Activated CD4-positive, alpha-beta memory T cell treated with anti-CD3 and anti-CD28 coated beads, Interleukin-2, amount 10 ng/mL, durations not matched to agents 7 days and 5 days (primary cell): Measurements from ENCODE around the gene CBR3. TPM values are rescaled to one million over a fixed set of nuclear protein-coding genes. Genes with fewer than 3 reads are reported as not detected.

Experiments
- CTCF ChIA-PET: fragments of 350-600 bp; sonication (Branson Sonifier 250); formaldehyde crosslinking; loops from one replicate; lab custom pipeline; 2021; ENCODE audit warnings: antibody characterized with exemption, inconsistent platforms; lab: Charles Lee
- POLR2A ChIA-PET: fragments of 350-600 bp; sonication (Branson Sonifier 250); formaldehyde crosslinking; loops from one replicate; lab custom pipeline; 2021; ENCODE audit warnings: antibody characterized with exemption; lab: Charles Lee
- DNase-seq: peaks from one replicate; pipeline ENCODE4 v3.0.0-alpha.2; 2020
- H3K27ac Mint-ChIP-seq: one replicate; pipeline ENCODE4 v1.8.0; 2021; ENCODE audit warnings: mild to moderate bottlenecking, mixed read lengths
- H3K27me3 Mint-ChIP-seq: one replicate; pipeline ENCODE4 v1.8.0; 2021; ENCODE audit warnings: mixed read lengths
- H3K36me3 Mint-ChIP-seq: one replicate; pipeline ENCODE4 v1.8.0; 2021; ENCODE audit warnings: low read depth, mixed read lengths
- H3K4me1 Mint-ChIP-seq: one replicate; pipeline ENCODE4 v1.8.0; 2021; ENCODE audit warnings: mixed read lengths
- H3K4me3 Mint-ChIP-seq: one replicate; pipeline ENCODE4 v1.8.0; 2021; ENCODE audit warnings: mild to moderate bottlenecking, mixed read lengths
- H3K9me3 Mint-ChIP-seq: one replicate; pipeline ENCODE4 v1.8.0; 2021; ENCODE audit warnings: mixed read lengths
- total RNA-seq, 2 experiments: library from RNA; stranded (reverse); gene quantifications; one replicate each; pipeline ENCODE4 v1.2.3, GENCODE V29; 2021

The CBR3 gene
- total RNA-seq, 2 experiments from 2014 or later = 27.3 to 29.0 TPM

DNA sequence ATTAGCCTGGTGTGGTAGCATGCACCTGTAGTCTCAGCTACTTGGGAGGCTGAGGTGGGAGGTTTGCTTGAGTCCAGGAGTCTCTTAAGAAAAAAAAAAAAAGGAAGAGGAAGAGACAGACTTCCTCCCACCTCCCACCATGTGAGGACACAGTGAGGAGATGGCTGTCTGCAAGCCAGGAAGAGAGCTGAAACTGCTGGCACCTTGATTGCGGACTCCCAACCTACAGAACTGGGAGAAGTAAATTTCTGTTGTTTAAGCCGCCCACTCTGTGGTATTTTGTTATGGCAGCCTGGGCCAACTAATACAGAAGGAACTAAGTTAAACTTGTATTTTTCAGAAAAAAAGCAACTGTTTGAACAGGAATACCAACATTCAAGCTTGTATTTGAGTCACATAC is 43.5 kb downstream of the CBR3 start:
- Mint-ChIP-seq H3K27me3 (no peaks in the 10 kb centered on the region), H3K9me3 (no peaks in the 10 kb centered on the region), H3K27ac (no peak overlapping the region), H3K4me1 (peaks cover 25% of the 10 kb centered on the region), H3K4me3 (no peak overlapping the region), H3K36me3 (peaks cover 14% of the 10 kb centered on the region)
- ChIA-PET POLR2A (interaction anchor here (0.6 to 1.3 kb wide), 2 partner anchors 14 to 141 kb away, joined by 3 read pairs; partner anchors contain the start of gene MORC3), CTCF (interaction anchor here (0.6 to 1.0 kb wide), 3 partner anchors 32 to 153 kb away, joined by 3 to 5 read pairs (median 3); no protein-coding TSS in a partner anchor)
- no peak for DNase-seq

DNA sequence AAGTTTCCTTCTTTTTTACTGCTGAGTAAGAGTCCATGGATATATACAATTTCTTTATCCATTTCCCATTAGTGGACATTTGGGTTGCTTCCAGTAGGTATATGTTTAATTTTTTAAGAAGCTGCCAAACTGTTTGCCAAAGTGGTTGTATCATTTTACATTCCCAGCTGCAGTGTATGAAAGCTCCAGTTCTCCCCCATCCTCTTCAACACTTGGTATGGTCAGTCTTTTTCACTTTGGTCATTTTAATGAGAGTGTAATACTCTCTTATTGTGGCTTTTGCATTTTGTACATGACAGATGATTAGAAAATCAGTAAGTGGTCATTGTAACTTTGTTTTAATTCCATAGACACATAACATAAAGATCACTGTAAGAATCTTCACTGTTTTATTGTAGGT is 44.3 kb downstream of the CBR3 start:
- no peak for DNase-seq
- H3K4me3 Mint-ChIP-seq = no peak overlapping the region
- CTCF ChIA-PET = no interaction called here
- H3K36me3 Mint-ChIP-seq = peaks cover 14% of the 10 kb centered on the region
- POLR2A ChIA-PET = no interaction called here
- H3K27ac Mint-ChIP-seq = no peak overlapping the region
- no peaks in the 10 kb centered on the region for H3K27me3 Mint-ChIP-seq
- H3K9me3 Mint-ChIP-seq = no peaks in the 10 kb centered on the region
- peaks cover 21% of the 10 kb centered on the region for H3K4me1 Mint-ChIP-seq

DNA sequence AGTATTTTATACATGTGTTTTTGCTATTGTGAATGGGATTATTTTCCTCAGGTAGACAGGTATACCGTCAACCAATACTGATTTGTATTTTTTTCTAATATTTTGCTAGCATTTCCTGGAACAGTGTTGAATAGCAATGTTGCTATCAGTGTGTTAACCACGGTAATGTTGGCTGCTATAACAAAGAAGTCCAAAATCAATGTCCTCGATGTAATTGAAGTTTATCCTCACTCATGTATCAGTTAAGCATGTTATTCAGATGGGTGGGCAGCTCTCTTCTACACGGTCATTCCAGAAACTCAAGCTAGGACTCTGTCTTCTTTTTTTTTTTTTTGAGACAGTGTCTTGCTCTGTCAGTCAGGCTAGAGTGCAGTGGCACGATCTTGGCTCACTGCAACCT is 46.1 kb downstream of the CBR3 start:
- no peaks in the 10 kb centered on the region for H3K9me3 Mint-ChIP-seq
- peaks cover 12% of the 10 kb centered on the region for H3K4me1 Mint-ChIP-seq
- no peak for DNase-seq
- ChIA-PET CTCF (no interaction called here), POLR2A (no interaction called here)
- no peak overlapping the region for H3K27ac Mint-ChIP-seq
- H3K4me3 Mint-ChIP-seq = no peak overlapping the region
- H3K36me3 Mint-ChIP-seq = peaks cover 15% of the 10 kb centered on the region
- H3K27me3 Mint-ChIP-seq = no peaks in the 10 kb centered on the region

DNA sequence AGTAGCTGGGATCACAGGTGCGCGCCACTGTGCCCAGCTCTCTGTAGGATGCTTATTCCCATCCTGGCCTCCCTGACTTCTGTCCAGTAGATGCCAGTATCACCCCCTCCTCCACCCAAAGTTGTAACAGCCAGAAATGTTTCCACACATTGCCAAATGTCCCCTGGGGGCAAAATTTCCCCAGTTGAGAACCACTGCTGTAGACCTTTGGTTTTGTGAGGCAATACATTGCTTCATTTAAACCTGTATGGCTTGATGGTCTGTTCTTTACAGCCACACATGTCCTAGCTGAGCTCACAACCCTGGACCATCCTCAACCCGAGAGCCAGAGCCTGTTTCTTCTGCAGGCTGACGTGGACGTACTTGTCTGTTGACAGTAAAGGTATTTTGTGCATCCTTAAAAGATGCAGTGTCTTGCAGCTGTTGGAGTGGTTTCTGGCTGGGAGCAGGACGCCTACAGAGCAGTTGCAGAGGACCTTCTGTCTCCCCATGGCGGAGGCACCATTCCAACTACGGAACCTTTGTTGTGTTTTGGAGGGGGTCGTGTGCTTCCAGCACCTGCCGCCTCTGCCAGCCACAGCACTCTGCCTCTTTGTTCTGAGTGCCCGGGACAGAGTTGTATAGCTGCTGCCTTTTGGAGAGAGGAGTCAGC is 48.4 kb downstream of the CBR3 start:
- no peak for DNase-seq
- H3K27me3 Mint-ChIP-seq = no peaks in the 10 kb centered on the region
- no peak overlapping the region for H3K4me3 Mint-ChIP-seq
- H3K27ac Mint-ChIP-seq = no peak overlapping the region
- H3K9me3 Mint-ChIP-seq = no peaks in the 10 kb centered on the region
- H3K4me1 Mint-ChIP-seq = peaks cover 10% of the 10 kb centered on the region
- H3K36me3 Mint-ChIP-seq = peaks cover 16% of the 10 kb centered on the region
- CTCF ChIA-PET = interaction anchor here (1.2 kb wide), 1 partner anchor 20 kb away, joined by 3 read pairs; no protein-coding TSS in a partner anchor
- POLR2A ChIA-PET = no interaction called here

DNA sequence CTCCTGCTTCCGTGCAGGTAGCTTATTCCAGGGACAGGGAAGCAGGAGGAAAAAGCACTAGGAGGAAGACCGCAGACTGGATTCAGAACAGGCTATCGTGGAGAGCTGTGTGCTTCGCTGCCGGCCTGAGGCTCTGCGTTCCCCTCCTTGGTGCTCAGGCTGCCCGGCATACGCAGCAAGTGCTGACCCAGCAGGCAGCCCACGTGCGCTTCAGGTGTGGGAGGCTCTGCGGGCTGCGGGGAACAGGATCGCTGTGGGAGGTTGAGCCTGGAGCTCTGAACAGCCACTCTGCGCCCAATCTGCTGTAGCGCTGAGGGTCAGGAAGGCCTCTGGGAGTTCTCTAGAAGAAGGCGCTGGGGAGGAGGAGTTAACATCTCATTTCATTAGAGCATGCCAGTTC is 49.7 kb downstream of the CBR3 start:
- Mint-ChIP-seq H3K27ac (no peak overlapping the region), H3K27me3 (no peaks in the 10 kb centered on the region), H3K36me3 (peaks cover 14% of the 10 kb centered on the region), H3K9me3 (no peaks in the 10 kb centered on the region), H3K4me1 (peaks cover 16% of the 10 kb centered on the region), H3K4me3 (no peak overlapping the region)
- ChIA-PET POLR2A (no interaction called here), CTCF (interaction anchor here (1.3 kb wide), 1 partner anchor 26 kb away, joined by 3 read pairs; no protein-coding TSS in a partner anchor)
- DNase-seq = no peak

DNA sequence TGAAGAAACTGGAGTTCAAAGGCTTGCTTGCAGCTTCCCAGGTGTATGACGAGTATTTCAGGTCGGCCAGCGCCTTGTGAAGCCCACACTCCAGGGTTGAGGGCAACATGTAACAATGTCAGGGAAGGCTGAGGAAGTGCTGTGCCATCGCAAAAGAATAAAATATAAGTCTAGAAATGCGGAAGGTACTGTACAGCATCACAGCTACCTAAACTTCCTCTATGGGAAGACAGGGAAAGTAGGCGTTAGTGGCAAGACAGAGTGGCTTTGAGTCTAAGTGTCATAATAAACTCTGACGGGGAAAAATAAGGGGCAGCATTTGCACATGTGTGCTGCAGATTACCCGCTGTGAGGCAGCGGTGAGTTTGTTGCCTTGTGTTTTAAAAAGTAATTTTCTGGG is 50.6 kb downstream of the CBR3 start:
- ChIA-PET CTCF (interaction anchor here (1.3 kb wide), 1 partner anchor 25 kb away, joined by 3 read pairs; no protein-coding TSS in a partner anchor), POLR2A (no interaction called here)
- Mint-ChIP-seq H3K9me3 (no peaks in the 10 kb centered on the region), H3K4me1 (peaks cover 16% of the 10 kb centered on the region), H3K27me3 (no peaks in the 10 kb centered on the region), H3K36me3 (peaks cover 14% of the 10 kb centered on the region), H3K27ac (no peak overlapping the region), H3K4me3 (no peak overlapping the region)
- DNase-seq = no peak

DNA sequence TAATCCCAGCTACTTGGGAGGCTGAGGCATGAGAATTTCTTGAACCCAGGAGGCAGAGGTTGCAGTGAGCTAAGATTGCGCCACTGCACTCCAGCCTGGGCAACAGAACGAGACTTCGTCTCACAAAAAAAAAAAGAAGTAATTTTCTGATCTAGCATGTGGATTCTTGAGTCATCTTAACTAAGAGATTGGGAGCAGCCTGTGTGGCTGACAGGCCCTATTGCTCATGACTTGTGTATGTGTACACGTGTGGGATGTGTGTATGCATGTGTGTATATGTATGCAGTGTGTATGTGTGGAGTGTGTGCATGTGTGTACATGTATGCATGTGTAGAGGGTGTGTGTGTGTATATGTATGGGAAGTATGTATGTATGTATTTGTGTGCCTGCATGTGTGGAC is 51.2 kb downstream of the CBR3 start:
- CTCF ChIA-PET = interaction anchor here (0.5 kb wide), 1 partner anchor 21 kb away, joined by 3 read pairs; no protein-coding TSS in a partner anchor
- no peak overlapping the region for H3K27ac Mint-ChIP-seq
- H3K27me3 Mint-ChIP-seq = no peaks in the 10 kb centered on the region
- peaks cover 20% of the 10 kb centered on the region for H3K4me1 Mint-ChIP-seq
- H3K9me3 Mint-ChIP-seq = no peaks in the 10 kb centered on the region
- POLR2A ChIA-PET = no interaction called here
- DNase-seq = no peak
- H3K36me3 Mint-ChIP-seq = peaks cover 9% of the 10 kb centered on the region
- no peak overlapping the region for H3K4me3 Mint-ChIP-seq

DNA sequence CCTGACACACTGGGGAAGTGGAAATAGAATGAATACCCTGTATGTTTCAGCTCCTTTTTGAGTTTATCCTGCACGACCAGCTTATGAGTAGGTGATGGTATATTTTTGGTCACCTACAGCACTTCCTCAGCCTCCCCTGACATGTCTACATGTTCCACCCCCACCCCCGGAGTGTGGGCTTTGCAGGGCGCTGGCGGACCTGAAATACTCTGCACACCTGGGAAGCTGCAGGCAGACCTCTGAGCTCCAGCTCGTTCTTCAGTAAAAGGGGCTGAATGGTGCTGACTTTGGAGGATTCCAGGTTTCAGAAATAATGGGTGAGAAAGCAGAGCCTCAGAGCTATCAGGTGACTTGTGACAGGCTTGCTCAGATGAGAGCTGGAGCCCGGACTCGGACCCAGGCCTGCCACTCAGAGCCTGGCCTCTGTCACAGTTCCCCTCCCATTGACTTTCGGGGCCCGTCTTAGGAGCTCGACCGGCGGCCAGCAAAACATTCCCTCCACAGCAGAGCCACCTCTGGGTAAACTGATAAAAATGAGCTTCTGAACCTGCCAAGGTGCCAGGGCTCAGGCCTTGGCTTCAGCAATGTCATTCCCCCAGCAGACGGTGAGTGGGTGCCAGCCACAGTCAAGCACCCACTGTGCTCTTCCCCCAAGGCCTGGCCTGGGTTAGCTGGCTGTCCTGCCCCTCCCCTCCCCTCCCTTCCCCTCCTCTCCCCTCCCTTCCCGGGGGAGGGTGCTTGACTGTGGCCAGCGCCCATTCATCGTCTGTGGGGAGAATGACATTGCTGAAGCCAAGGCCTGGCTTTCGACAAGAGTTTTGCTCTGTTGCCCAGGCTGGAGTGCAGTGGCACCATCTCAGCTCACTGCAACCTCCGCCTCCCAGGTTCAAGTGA is 51.9 kb downstream of the CBR3 start:
- Mint-ChIP-seq H3K27me3 (no peaks in the 10 kb centered on the region), H3K27ac (no peak overlapping the region), H3K4me1 (peaks cover 20% of the 10 kb centered on the region), H3K4me3 (no peak overlapping the region), H3K36me3 (peaks cover 5% of the 10 kb centered on the region), H3K9me3 (no peaks in the 10 kb centered on the region)
- ChIA-PET CTCF (interaction anchor here (0.5 to 1.4 kb wide), 2 partner anchors 13 to 20 kb away, joined by 3 to 4 read pairs; no protein-coding TSS in a partner anchor), POLR2A (interaction anchor here (1.6 to 2.3 kb wide), 2 partner anchors 12 to 51 kb away, joined by 3 to 6 read pairs; partner anchors contain the start of gene CBR3)
- DNase-seq = no peak

DNA sequence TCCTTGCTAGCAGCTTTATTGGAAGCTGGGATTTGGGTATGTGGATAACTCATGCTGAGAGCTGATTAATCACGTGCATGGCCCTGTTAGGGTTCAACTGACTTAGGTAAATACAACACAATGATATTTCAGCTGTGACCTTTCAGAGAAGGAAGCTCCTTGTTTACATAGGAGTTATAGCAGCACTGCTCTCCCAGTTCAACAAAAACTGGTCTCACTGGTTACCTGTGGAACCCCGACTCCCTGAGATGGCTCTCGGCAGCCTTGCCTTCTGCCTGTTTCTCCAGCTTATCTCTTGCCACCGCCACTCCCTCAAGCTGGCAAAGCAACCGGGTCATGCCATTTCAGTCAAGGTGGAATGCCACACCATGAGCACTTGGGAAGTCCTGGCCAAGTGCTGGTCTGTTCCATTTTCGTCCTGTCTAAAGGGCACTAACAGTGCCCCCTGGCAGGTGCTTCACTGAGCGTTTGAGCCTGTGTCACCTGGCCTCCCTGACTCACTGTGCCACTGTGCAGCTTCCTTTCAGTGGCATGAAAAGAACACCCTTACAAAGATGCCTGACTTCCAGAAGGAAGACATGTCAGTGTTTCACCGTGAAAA is 53.3 kb downstream of the CBR3 start:
- ChIA-PET POLR2A (interaction anchor here (0.6 to 2.3 kb wide), 3 partner anchors 11 to 562 kb away, joined by 3 to 6 read pairs (median 3); partner anchors contain the start of gene CBR3), CTCF (interaction anchor here (0.6 to 1.4 kb wide), 3 partner anchors 14 to 75 kb away, joined by 3 to 4 read pairs (median 3); no protein-coding TSS in a partner anchor)
- no peaks in the 10 kb centered on the region for H3K27me3 Mint-ChIP-seq
- no peak overlapping the region for H3K27ac Mint-ChIP-seq
- H3K36me3 Mint-ChIP-seq = peaks cover 5% of the 10 kb centered on the region
- no peak for DNase-seq
- no peak overlapping the region for H3K4me3 Mint-ChIP-seq
- no peaks in the 10 kb centered on the region for H3K9me3 Mint-ChIP-seq
- peaks cover 20% of the 10 kb centered on the region for H3K4me1 Mint-ChIP-seq

DNA sequence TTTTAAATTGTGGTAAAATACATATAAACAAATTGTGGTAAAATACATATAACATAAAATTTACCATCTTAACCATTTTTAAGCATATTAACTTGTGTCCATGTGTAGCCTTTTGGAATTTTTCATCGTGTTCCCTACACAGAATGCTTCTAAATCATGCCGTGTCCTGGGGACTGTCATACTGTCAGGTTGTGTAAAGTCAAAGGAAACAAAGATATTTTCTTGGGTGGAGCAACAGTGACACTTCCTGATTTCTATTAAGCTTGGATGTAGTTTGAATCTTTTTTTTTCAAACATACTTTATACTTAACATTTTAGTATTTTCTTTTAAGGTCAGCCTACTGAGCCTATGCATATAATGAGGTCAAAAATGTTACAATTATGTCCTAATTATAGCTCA is 54.1 kb downstream of the CBR3 start:
- DNase-seq = no peak
- Mint-ChIP-seq H3K27me3 (no peaks in the 10 kb centered on the region), H3K4me3 (no peak overlapping the region), H3K36me3 (peaks cover 5% of the 10 kb centered on the region), H3K9me3 (no peaks in the 10 kb centered on the region), H3K27ac (no peak overlapping the region), H3K4me1 (peaks cover 20% of the 10 kb centered on the region)
- POLR2A ChIA-PET = interaction anchor here (0.6 to 2.3 kb wide), 2 partner anchors 53 to 163 kb away, joined by 3 to 6 read pairs; partner anchors contain the start of gene CBR3
- CTCF ChIA-PET = interaction anchor here (1.2 kb wide), 2 partner anchors 16 to 47 kb away, joined by 3 to 4 read pairs; no protein-coding TSS in a partner anchor

DNA sequence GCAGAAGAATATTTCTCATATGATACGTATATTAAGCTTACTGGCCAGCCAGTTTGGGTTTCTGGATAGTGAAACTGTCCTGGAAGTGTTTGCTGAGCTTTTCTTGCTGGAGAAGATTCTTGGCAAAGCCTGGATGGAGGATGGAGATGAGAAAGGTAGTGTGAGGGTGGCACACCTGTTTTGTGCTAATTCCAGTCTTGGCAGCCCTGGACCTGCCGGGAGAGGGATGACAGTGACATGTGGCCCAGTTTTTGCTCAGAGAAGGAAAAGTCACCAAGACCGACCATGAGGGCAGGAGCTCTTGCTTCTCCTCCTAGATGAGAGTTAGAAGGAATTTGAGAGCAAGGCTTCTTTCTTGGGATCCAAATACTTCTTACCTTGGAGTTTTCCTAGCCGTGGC is 55.9 kb downstream of the CBR3 start:
- Mint-ChIP-seq H3K4me1 (peaks cover 15% of the 10 kb centered on the region), H3K27me3 (no peaks in the 10 kb centered on the region), H3K9me3 (no peaks in the 10 kb centered on the region), H3K4me3 (no peak overlapping the region), H3K27ac (no peak overlapping the region), H3K36me3 (peaks cover 2% of the 10 kb centered on the region)
- ChIA-PET POLR2A (no interaction called here), CTCF (no interaction called here)
- DNase-seq = no peak

DNA sequence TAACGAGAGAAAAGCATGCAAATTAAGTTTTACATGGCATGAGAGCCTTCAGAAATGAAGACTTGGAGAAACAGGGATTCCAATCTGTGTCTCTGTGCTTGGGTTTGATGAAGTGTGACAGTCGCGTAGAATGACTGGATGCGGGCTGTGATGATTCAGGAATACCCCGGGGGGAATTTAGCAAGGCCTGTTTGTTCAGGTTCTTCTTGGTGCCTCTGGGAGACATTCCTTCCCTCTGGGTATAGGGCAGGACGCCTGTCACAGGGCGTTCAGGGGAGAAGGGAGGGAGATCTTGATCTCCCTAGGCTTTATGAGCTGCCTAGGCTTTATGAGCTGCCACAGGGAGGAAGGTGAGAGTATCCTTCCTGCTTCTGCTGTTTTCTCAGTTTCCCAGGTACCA is 58.3 kb downstream of the CBR3 start:
- DNase-seq = no peak
- Mint-ChIP-seq H3K27me3 (no peaks in the 10 kb centered on the region), H3K9me3 (no peaks in the 10 kb centered on the region), H3K36me3 (peaks cover 5% of the 10 kb centered on the region), H3K27ac (no peak overlapping the region), H3K4me1 (peaks cover 12% of the 10 kb centered on the region), H3K4me3 (no peak overlapping the region)
- POLR2A ChIA-PET = no interaction called here
- CTCF ChIA-PET = no interaction called here
